Muscle layer of duodenum (tissue), 2 donors: ENCODE data around the gene CNPY1.
"Not testable (repeated sequence)": the region's sequence is repeated elsewhere in the genome, so short reads cannot be mapped to it uniquely, and the experiment has no call there.

Experiments used
- H3K27ac ChIP-seq: one replicate; pipeline ENCODE4 v1.7.0; 2013; ENCODE audit warnings: mild to moderate bottlenecking, low read length
- H3K27me3 ChIP-seq: one replicate; pipeline ENCODE4 v1.7.0; 2013; ENCODE audit warnings: low read depth, mild to moderate bottlenecking, control low read depth, low read length
- H3K36me3 ChIP-seq, 2 donors: one replicate each; pipeline ENCODE4 v1.7.0; 2013; ENCODE audit warnings: low read length in 2 of 2, control low read depth in 1 of 2, mild to moderate bottlenecking in 1 of 2; ENCODE audit not compliant: insufficient read depth in 2 of 2, control insufficient read depth in 1 of 2
- H3K4me1 ChIP-seq, 2 donors: one replicate each; pipeline ENCODE4 v1.7.0; 2013; ENCODE audit warnings: low read length in 2 of 2, mild to moderate bottlenecking in 2 of 2, control low read depth in 1 of 2, moderate library complexity in 1 of 2; ENCODE audit not compliant: insufficient read depth in 2 of 2, control insufficient read depth in 1 of 2
- H3K4me3 ChIP-seq, 2 donors: one replicate each; pipeline ENCODE4 v1.7.0; 2013; ENCODE audit warnings: low read length in 2 of 2, low read depth in 1 of 2, mild to moderate bottlenecking in 1 of 2
- H3K9me3 ChIP-seq, 2 donors: one replicate each; pipeline ENCODE4 v1.7.0; 2013; ENCODE audit warnings: low read length in 2 of 2, control low read depth in 1 of 2, mild to moderate bottlenecking in 1 of 2; ENCODE audit not compliant: control insufficient read depth in 1 of 2
- donor health status: healthy.

CNPY1 gene

DNA sequence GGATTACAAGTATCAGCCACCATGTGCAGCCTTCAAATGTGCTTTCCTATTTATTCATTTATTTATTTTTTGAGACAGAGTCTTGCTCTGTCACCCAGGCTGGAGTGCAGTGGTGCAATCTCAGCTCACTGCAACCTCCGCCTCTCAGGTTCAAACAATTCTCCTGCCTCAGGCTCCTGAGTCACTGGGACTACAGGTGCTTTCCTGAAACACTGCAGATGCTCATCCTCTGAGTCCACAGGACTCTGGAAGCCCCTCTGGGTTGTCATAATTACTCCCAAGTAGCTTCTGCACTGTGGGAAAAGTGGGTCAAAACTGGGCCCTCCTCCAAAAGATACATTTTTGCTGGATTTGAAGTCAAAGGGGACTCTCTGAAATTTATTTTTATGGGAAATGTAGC is at the start of gene CNPY1:
Gene CNPY1, minus strand, starts transcription at position 111 of the 400 bp plus-strand sequence. CDS start 630 bp downstream, outside the sequence.
- not testable (repeated sequence) for H3K27ac ChIP-seq, H3K4me1 ChIP-seq, H3K36me3 ChIP-seq, H3K4me3 ChIP-seq, H3K9me3 ChIP-seq, H3K27me3 ChIP-seq

GRCh38 chr7:155594961-155595366 is 48.6 kb upstream of the CNPY1 start:
- Histone ChIP-seq H3K27me3 (no peaks in the 10 kb centered on the region), H3K4me1 (no peaks in the 10 kb centered on the region), H3K27ac (no peak overlapping the region), H3K4me3 (no peak overlapping the region), H3K36me3 (no peaks in the 10 kb centered on the region), H3K9me3 (no peaks in the 10 kb centered on the region)

DNA sequence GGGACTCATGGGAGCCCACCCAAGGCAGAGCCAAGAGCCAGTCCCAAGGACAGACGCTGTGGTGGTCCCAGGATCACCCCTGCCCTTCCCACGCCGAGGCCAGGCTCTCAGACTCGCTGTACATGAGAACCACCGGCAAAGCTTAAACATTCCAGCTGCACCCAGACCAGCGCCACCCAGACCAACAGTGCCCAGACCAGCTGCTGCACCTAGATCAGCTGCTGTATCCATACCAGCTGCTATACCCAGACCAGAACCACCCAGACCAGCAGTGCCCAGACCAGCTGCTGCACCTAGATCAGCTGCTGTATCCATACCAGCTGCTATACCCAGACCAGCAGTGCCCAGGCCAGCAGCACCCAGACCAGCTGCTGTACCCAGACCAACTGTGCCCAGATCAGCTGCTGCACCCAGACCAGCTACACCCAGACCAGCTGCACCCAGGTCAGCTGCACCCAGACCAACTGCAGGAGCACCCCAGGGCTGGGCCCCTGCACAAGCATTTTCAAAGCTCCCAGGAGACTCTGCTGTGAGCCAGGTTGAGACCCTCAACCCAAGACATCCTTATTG is 47.9 kb upstream of the CNPY1 start:
- H3K4me3 ChIP-seq: no peak overlapping the region
- no peak overlapping the region for H3K27ac ChIP-seq
- H3K4me1 ChIP-seq: no peaks in the 10 kb centered on the region
- no peaks in the 10 kb centered on the region for H3K9me3 ChIP-seq
- H3K27me3 ChIP-seq: no peaks in the 10 kb centered on the region
- H3K36me3 ChIP-seq: no peaks in the 10 kb centered on the region

GRCh38 chr7:155593461-155594162 is 47.3 kb upstream of the CNPY1 start:
- Histone ChIP-seq H3K36me3 (no peaks in the 10 kb centered on the region), H3K4me1 (no peaks in the 10 kb centered on the region), H3K27me3 (no peaks in the 10 kb centered on the region), H3K27ac (no peak overlapping the region), H3K9me3 (no peaks in the 10 kb centered on the region), H3K4me3 (no peak overlapping the region)

DNA sequence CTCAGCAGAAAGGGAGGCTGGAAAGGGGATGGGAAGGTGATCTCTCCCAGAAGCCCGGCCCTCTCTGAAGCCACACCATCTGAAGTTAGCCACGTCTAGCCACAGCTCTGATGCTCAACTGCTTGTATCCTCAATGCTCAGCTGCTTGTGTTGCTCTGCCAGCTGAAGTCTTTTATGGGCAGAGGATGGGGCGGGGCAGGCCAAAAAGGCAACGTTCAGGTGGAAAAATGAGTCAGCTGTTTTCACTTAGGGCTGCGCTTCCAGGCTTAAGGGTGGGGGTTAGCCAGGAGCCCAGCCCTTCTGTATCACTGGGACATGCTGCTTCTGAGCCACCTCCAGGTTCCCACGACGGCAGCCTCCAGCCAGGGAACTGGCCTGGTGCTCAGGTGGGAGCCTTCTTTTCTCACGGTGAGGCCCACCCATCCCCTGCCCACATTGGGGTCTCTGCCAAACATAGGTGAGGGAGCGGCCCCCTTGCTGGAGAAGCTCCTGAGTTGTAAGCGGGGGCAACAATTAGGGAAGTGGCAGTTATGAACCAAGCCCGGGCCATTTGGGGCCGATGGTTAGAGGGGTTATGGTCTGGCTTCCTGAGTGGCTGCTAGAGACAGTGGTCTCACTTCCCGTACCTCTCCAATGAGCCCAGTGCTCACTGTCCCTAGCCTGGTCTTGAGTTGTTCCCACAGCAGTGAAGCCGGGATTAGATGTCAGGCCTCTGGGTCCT is 44.9 kb upstream of the CNPY1 start:
- H3K4me3 ChIP-seq: no peak overlapping the region
- no peaks in the 10 kb centered on the region for H3K27me3 ChIP-seq
- no peaks in the 10 kb centered on the region for H3K9me3 ChIP-seq
- H3K27ac ChIP-seq: no peak overlapping the region
- H3K4me1 ChIP-seq: no peaks in the 10 kb centered on the region
- H3K36me3 ChIP-seq: no peaks in the 10 kb centered on the region

- Histone ChIP-seq H3K27ac (no peak overlapping the region), H3K9me3 (no peaks in the 10 kb centered on the region), H3K4me3 (no peak overlapping the region), H3K36me3 (no peaks in the 10 kb centered on the region), H3K27me3 (no peaks in the 10 kb centered on the region), H3K4me1 (no peaks in the 10 kb centered on the region)
These were observed 44.1 kb upstream of the CNPY1 start for GRCh38 chr7:155590215-155591018.

GRCh38 chr7:155589001-155589980 is 42.9 kb upstream of the CNPY1 start:
- Histone ChIP-seq H3K27ac (no peak overlapping the region), H3K4me1 (no peaks in the 10 kb centered on the region), H3K4me3 (no peak overlapping the region), H3K27me3 (no peaks in the 10 kb centered on the region), H3K36me3 (no peaks in the 10 kb centered on the region), H3K9me3 (no peaks in the 10 kb centered on the region)

DNA sequence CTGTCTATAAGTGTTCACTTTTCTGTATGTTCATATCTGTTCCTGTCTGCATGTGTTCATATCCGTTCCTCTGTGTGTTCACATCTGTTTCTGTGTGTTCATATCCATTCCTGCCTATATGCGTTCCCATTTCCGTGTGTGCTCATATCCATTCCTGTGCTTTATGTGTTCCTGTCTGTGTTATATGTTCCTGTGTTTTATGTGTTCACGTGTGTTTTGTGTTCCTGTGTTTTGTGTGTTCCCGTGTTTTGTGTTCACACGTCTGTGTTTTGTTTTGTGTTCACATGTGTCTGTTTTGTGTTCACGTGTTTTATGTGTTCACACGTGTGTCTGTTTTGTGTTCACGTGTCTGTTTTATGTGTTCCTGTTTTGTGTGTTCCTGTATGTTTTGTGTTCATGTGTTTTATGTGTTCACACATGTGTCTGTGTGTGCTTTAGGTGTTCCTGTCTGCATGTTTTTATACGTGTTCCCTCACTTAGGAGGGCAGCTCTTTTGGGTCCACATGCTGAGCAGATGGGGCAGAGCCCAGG is 42.2 kb upstream of the CNPY1 start:
- H3K27me3 ChIP-seq: no peaks in the 10 kb centered on the region
- no peak overlapping the region for H3K4me3 ChIP-seq

DNA sequence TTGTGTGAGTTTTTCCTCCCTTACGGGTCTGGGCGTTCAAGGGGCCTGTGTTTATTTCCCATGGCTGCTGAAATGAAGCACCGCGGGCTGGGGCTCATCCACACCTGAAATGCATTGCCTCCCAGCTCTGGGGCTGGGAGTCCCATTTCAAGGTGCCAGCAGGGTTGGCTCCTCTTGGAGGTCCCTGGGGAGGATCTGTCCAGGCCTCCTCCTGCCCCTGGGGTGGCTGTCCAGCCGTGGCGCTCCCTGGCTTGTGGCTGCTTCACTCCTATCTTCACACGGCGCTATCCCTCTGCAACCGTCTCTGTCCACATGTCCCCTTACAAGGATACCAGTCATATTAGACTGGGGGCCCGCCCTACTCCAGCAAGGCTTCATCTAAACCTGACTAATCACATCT is 41.1 kb upstream of the CNPY1 start:
- no peak overlapping the region for H3K4me3 ChIP-seq
- no peaks in the 10 kb centered on the region for H3K9me3 ChIP-seq
- H3K27ac ChIP-seq: no peak overlapping the region
- H3K27me3 ChIP-seq: no peaks in the 10 kb centered on the region
- H3K4me1 ChIP-seq: no peaks in the 10 kb centered on the region
- H3K36me3 ChIP-seq: no peaks in the 10 kb centered on the region

More for the DNA sequence above, 42.2 kb upstream of the CNPY1 start:
- H3K36me3 ChIP-seq: no peaks in the 10 kb centered on the region
- no peaks in the 10 kb centered on the region for H3K9me3 ChIP-seq
- H3K27ac ChIP-seq: no peak overlapping the region
- H3K4me1 ChIP-seq: no peaks in the 10 kb centered on the region

DNA sequence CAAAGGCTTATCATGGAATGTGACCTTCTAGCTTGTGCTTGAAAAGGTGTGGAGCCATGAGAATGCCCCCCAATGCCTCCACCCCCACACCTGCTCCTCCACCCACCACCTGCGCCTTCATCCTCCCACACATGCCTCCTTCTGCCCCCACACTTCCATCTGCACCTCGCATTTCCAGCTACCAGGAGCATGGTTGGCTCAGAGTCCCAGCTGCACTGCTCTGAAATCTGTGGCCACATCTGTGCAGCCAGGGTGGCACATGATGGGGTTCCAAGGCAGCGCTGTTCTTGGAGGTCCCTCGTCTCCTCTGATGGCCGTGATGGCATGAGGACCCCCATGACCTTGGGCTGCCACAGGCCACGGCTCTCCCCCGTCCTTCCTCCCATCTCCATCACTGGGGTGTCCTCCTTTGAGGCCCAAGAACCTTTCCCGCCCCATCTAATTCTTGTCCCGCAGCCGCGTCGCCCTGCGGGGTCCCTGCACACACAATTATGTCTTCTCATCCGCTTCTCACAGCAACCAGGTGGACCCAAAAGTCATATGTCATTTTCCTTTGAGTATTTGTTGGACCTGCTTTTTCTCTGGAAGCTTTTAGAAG is 40.6 kb upstream of the CNPY1 start:
- Histone ChIP-seq H3K36me3 (no peaks in the 10 kb centered on the region), H3K27me3 (no peaks in the 10 kb centered on the region), H3K4me1 (no peaks in the 10 kb centered on the region), H3K4me3 (no peak overlapping the region), H3K27ac (no peak overlapping the region), H3K9me3 (no peaks in the 10 kb centered on the region)
